Activated CD4-positive, alpha-beta T cell treated with anti-CD3 and anti-CD28 coated beads, Interleukin-2, Interleukin-6, amounts not matched to agents 100 ng/mL and 50 ng/mL, durations not matched to agents 16 hours and 8 hours (primary cell): ENCODE data around the gene ADAMTSL1.

ENCODE experiments used
- DNase-seq: peaks from one replicate; pipeline ENCODE4 v3.0.0-alpha.2; 2020

ADAMTSL1 gene, protein sequence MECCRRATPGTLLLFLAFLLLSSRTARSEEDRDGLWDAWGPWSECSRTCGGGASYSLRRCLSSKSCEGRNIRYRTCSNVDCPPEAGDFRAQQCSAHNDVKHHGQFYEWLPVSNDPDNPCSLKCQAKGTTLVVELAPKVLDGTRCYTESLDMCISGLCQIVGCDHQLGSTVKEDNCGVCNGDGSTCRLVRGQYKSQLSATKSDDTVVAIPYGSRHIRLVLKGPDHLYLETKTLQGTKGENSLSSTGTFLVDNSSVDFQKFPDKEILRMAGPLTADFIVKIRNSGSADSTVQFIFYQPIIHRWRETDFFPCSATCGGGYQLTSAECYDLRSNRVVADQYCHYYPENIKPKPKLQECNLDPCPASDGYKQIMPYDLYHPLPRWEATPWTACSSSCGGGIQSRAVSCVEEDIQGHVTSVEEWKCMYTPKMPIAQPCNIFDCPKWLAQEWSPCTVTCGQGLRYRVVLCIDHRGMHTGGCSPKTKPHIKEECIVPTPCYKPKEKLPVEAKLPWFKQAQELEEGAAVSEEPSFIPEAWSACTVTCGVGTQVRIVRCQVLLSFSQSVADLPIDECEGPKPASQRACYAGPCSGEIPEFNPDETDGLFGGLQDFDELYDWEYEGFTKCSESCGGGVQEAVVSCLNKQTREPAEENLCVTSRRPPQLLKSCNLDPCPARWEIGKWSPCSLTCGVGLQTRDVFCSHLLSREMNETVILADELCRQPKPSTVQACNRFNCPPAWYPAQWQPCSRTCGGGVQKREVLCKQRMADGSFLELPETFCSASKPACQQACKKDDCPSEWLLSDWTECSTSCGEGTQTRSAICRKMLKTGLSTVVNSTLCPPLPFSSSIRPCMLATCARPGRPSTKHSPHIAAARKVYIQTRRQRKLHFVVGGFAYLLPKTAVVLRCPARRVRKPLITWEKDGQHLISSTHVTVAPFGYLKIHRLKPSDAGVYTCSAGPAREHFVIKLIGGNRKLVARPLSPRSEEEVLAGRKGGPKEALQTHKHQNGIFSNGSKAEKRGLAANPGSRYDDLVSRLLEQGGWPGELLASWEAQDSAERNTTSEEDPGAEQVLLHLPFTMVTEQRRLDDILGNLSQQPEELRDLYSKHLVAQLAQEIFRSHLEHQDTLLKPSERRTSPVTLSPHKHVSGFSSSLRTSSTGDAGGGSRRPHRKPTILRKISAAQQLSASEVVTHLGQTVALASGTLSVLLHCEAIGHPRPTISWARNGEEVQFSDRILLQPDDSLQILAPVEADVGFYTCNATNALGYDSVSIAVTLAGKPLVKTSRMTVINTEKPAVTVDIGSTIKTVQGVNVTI (N-terminal part only)

GRCh38 chr9:18473652-18474279 lies at the start of gene ADAMTSL1:
Gene ADAMTSL1, plus strand, starts transcription at chr9:18474153. Its CDS starts 80 bp downstream, at chr9:18474233.
- no peak for DNase-seq

- no peak for DNase-seq
These were observed 46.3 kb upstream of the ADAMTSL1 start for GRCh38 chr9:18427691-18428090.

- DNase-seq, result no peak
These were observed 45.3 kb upstream of the ADAMTSL1 start for GRCh38 chr9:18428661-18429060.

DNA sequence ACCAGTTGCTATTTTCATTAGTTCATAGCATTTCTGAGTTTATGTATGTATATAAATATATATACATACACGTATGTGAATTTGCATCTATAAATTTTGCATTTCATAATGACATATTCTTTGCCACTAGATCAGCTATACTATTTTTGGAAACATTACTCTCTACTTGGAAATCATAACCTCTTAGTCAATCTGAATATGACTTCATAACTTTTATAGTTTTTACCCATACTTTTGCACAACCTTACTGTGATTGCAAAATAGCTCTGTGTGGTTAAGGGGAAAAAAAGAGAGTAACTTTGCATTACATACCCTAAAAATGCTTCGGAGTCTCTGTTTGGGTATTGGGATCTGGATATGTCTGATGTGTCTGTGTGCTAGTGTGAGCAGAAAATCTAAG lies 44.9 kb upstream of the ADAMTSL1 start:
- DNase-seq, result no peak

DNA sequence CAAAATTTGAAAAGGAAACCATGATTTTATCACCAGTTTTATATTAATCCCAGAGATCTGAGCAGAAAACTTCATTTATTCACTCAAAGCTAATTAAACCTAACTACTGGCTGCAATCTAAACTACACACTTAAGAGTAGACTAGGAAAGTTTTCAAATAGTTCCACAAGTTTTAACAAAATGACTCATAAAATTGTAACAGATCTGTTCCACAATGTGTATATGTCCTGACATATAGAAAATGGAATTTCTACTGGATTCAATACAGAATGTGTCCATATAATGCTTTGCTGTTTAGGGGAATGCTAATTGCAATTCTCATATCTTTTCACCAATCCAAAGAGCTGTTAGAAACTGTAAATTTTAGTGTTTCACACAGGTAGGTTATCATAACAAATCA lies 40.3 kb upstream of the ADAMTSL1 start:
- no peak for DNase-seq

GRCh38 chr9:18437315-18438201 lies 36.4 kb upstream of the ADAMTSL1 start:
- DNase-seq, result no peak

- DNase-seq, result no peak
These were observed 35.5 kb upstream of the ADAMTSL1 start for GRCh38 chr9:18438300-18438925.

- no peak for DNase-seq
These were observed 35.0 kb upstream of the ADAMTSL1 start for GRCh38 chr9:18438951-18439350.

- DNase-seq, result no peak
These were observed 32.7 kb upstream of the ADAMTSL1 start for GRCh38 chr9:18441261-18441660.

DNA sequence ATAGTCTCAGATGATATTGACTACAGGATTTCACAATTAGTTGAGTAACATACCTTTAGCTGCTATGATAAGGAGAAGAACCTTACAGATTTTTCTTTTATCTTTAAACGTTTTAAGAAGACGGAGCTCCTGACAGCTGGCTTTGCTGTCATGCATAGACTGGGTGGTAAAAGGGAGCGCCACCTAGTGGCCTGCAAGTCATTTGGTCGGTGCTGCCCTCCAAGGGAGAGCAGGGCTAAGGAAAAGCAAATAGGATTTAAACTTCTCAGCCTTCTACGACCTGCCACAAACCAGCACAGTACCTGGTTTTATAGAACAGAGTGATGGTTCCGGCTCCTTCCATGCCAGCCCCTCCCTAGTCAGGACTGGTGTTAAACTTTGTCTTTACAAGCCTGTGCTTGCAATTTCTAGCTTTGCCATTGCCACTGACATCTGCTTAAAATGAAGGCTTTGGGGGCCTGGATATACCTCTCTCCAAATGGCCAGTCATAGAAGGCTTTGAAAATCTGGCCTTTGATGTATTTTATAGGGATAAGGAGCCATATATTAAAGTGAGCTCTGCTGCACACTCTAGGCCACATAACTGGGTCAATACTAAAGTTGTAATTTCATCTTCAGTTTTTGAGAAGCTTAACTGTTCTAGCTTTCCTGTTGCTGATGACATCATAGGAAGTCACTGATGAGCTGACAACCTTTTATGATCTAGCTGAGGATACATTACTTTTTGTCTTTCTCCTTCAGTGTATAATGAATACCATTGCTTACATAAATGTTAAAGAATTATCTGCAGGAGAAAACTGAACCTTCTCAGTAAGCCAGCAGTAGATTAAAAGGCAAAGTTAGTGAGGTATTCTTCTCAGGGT lies 31.1 kb upstream of the ADAMTSL1 start:
- peak; percentile 68 for DNase-seq

DNA sequence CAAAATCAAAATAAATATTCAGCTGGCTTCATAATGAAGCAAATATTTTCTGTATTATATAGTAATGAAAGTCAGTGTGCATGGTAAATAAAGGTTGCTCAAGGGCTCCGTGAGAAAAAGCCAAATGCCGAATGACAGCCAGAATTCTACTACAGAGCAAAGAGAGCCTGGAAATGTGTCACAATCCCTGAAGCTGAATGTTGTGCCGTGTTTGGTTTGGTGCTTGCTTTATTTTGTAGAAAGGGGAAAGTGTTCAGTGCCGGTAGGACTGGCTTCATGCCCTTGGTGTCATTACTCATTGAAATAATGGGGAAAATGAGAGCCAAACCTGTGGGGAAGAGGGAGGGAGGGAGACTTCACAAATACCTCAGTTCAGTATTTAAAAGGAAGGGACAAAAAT lies 26.8 kb upstream of the ADAMTSL1 start:
- DNase-seq, result no peak

- no peak for DNase-seq
These were observed 26.4 kb upstream of the ADAMTSL1 start for GRCh38 chr9:18447541-18447940.

GRCh38 chr9:18448101-18448500 lies 25.9 kb upstream of the ADAMTSL1 start:
- no peak for DNase-seq

DNA sequence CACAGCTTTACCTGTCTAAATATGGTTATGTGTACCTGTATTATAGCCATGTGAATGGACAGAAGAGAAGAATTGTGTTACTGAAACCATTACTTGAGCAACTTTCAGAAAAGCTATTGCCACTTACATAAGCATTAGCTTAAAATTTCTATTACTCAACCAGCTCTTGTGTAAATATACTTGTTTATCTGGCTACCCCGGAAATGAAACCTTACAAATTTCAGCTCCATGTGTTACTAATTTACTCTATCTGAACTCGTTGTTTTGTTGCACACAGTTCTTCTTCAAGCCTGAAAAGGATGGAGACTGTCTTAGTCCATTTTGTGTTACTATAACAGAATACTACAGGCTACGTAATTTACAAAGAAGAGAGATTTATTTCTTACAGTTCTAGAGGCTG lies 22.5 kb upstream of the ADAMTSL1 start:
- no peak for DNase-seq

DNA sequence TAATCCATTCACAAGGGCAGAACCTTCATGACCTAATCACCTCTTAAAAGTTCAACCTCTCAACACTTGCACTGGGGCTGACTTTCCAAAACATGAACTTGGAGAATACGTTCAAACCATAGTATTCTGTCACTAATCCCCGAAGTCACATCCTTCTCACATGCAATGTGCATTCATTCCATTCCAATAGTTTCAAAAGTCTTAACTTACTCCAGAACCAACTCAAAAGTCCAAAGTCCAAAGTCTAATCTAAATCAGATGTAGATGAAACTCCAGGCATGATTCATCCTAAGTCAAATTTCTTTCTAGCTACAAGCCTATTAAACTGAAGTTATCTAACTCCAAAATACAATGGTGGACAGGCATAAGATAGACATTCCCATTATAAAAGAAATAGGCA lies 21.7 kb upstream of the ADAMTSL1 start:
- no peak for DNase-seq

- no peak for DNase-seq
These were observed 17.2 kb upstream of the ADAMTSL1 start for GRCh38 chr9:18456624-18457237.

DNA sequence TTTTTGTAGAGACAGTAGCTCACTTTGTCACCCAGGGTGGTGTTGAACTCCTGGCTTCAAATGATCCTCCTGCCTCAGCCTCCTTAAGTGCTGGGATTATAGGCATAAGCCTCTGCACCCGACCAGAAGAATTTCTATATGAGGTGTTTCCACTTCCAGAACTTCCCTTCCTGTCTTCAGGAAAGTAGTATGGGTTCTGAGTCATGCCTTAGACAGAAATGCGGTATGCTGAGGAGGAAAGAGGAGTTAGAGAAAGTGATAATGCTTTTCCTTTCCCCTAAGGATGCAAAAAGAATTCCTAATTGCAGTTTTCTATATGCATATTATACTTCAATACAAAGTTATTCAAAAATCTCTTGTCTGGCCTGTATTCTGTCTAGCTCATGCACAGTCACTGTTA lies 16.4 kb upstream of the ADAMTSL1 start:
- DNase-seq, result no peak

GRCh38 chr9:18459962-18460584 lies 13.9 kb upstream of the ADAMTSL1 start:
- no peak for DNase-seq

DNA sequence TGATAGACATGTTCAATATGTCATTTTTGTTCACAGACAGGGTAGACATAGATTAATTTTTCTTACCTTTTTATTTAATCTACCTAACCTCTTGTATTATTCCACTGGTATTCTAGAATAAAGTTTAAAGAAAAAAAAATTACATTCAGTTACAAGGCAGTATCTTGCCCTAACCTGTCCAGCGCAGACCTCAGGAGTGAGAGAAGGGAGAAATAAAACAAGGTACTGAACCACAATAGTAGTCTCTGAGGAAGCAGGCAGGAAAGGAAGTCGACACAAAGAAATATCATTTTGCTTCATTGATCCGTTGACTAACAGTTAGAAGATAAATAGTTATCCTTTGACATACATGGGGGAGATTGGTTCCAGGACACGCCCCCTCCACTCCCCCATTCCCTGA lies 12.5 kb upstream of the ADAMTSL1 start:
- DNase-seq, result no peak
